Panc1 (cell line): ENCODE results near the gene NUMBL. TPM values are rescaled to one million over a fixed set of nuclear protein-coding genes. Genes with fewer than 3 reads are reported as not detected.
"Not testable (repeated sequence)": the region's sequence is repeated elsewhere in the genome, so short reads cannot be mapped to it uniquely, and the experiment has no call there.

Experiments used
- ATAC-seq: fragments of 200-7000 bp; cut with Tn5 transposase; 2 replicates; pipeline ENCODE4 v1.9.1; 2020; ENCODE audit warnings: mild to moderate bottlenecking, moderate library complexity
- BruUV-seq: library from RNA; stranded (reverse); fragments of 400-500 nt; replicated peaks from 2 replicates; lab custom pipeline; 2021; lab: Mats Ljungman, UMichigan
- CTCF ChIA-PET: fragments of 300-600 bp; sonication (Branson Sonifier 250); formaldehyde crosslinking; loops from one replicate; lab custom pipeline; 2022; ENCODE audit warnings: antibody characterized with exemption; lab: Charles Lee
- POLR2A ChIA-PET: fragments of 300-600 bp; sonication (Branson Sonifier 250); formaldehyde crosslinking; loops from one replicate; lab custom pipeline; 2022; ENCODE audit warnings: antibody characterized with exemption; lab: Charles Lee
- DNase-seq: peaks from one replicate; pipeline ENCODE4 v3.0.0-alpha.2; 2010; ENCODE audit warnings: low read depth, low spot score
- H3K27ac ChIP-seq: 2 replicates; pipeline ENCODE4 v1.5.1; 2011; ENCODE audit warnings: mild to moderate bottlenecking, low read length, inconsistent platforms
- H3K27me3 ChIP-seq: fragments of 200-500 bp; sonication (Bioruptor generic); 2 replicates; pipeline ENCODE4 v1.6.0; 2014; ENCODE audit warnings: low read length, inconsistent platforms; ENCODE audit not compliant: control insufficient read depth, insufficient read depth
- H3K36me3 ChIP-seq: fragments of 200-500 bp; sonication (Bioruptor generic); 2 replicates; pipeline ENCODE4 v1.5.1; 2014; ENCODE audit warnings: inconsistent platforms, mild to moderate bottlenecking, low read length, moderate library complexity; ENCODE audit not compliant: control insufficient read depth, insufficient read depth
- H3K4me1 ChIP-seq: 2 replicates; pipeline ENCODE4 v1.5.1; 2011; ENCODE audit warnings: inconsistent platforms, mild to moderate bottlenecking, low read length, moderate library complexity; ENCODE audit not compliant: control insufficient read depth, insufficient read depth
- H3K4me3 ChIP-seq, 2 experiments: 2 replicates each; pipeline ENCODE4 v1.5.1; 2011 to 2012; ENCODE audit warnings: low read depth in 2 of 2, low read length in 2 of 2, mild to moderate bottlenecking in 2 of 2, inconsistent platforms in 1 of 2, moderate library complexity in 1 of 2
- H3K9me3 ChIP-seq: fragments of 200-500 bp; sonication (Bioruptor generic); 2 replicates; pipeline ENCODE4 v1.5.1; 2014; ENCODE audit warnings: low read depth, mild to moderate bottlenecking, inconsistent platforms, low read length, moderate library complexity; ENCODE audit not compliant: control insufficient read depth, insufficient read depth
- POLR2AphosphoS5 ChIP-seq: IDR thresholded peaks from 2 replicates; pipeline ENCODE4 v1.6.1; 2012; ENCODE audit warnings: mild to moderate bottlenecking, low read depth, low read length, moderate library complexity
- REST ChIP-seq, 2 experiments: IDR thresholded peaks; 2 replicates each; pipeline ENCODE4 v1.6.1; 2011 to 2012; ENCODE audit warnings: low read depth in 2 of 2, control low read depth in 1 of 2, low read length in 1 of 2, mild to moderate bottlenecking in 1 of 2, moderate library complexity in 1 of 2; ENCODE audit not compliant: insufficient read depth in 1 of 2
- SIN3A ChIP-seq: IDR thresholded peaks from 2 replicates; pipeline ENCODE4 v1.6.1; 2012; ENCODE audit warnings: low read depth, mild to moderate bottlenecking, low read length, moderate library complexity, borderline replicate concordance; ENCODE audit not compliant: insufficient read depth
- TCF7L2 ChIP-seq: IDR thresholded peaks from 2 replicates; pipeline ENCODE4 v1.6.1; 2011; ENCODE audit warnings: mild to moderate bottlenecking, low read depth, low read length, inconsistent platforms
- in situ Hi-C: cut with HindIII; loops from 2 replicates; pipeline ENCODE4 v1.10.0; 2016; ENCODE audit warnings: low sequenced_read_pairs, low pct_unique_long_range_greater_than_20kb
- intact Hi-C: fragments of 100-400 bp; cut with micrococcal nuclease; formaldehyde crosslinking; loops from one replicate; pipeline ENCODE4 v1.10.0; 2022; ENCODE audit not compliant: unreplicated experiment
- total RNA-seq: library from RNA; stranded (reverse); gene quantifications from one replicate; pipeline ENCODE4 v1.2.1, GENCODE V29; 2021; ENCODE audit not compliant: unreplicated experiment
- TF ChIP-seq, protein P1 (sequence below): fragments of 450-650 bp; IDR thresholded peaks from 2 replicates; pipeline ENCODE4 v1.5.1; 2017; ENCODE audit warnings: mild to moderate bottlenecking

Gene NUMBL
- total RNA-seq, 1 experiment from 2014 or later, result 27.6 TPM

GRCh38 chr19:40626918-40627317 lies 63.5 kb downstream of the NUMBL start:
- Histone ChIP-seq H3K27ac (no peak overlapping the region), H3K36me3 (no peaks in the 10 kb centered on the region), H3K4me3 (no peak overlapping the region), H3K27me3 (no peaks in the 10 kb centered on the region), H3K9me3 (no peaks in the 10 kb centered on the region), H3K4me1 (no peaks in the 10 kb centered on the region)
- ChIA-PET POLR2A (no interaction called here), CTCF (no interaction called here)
- no peak for TF ChIP-seq POLR2AphosphoS5
- TF ChIP-seq TCF7L2, result no peak
- no peak for TF ChIP-seq REST (IDR thresholded peaks at IDR 0.05; ENCODE audit: insufficient read depth in 1 of 2, low read depth in 2 of 2, low read length in 1 of 2)
- TF ChIP-seq, protein P1, sequence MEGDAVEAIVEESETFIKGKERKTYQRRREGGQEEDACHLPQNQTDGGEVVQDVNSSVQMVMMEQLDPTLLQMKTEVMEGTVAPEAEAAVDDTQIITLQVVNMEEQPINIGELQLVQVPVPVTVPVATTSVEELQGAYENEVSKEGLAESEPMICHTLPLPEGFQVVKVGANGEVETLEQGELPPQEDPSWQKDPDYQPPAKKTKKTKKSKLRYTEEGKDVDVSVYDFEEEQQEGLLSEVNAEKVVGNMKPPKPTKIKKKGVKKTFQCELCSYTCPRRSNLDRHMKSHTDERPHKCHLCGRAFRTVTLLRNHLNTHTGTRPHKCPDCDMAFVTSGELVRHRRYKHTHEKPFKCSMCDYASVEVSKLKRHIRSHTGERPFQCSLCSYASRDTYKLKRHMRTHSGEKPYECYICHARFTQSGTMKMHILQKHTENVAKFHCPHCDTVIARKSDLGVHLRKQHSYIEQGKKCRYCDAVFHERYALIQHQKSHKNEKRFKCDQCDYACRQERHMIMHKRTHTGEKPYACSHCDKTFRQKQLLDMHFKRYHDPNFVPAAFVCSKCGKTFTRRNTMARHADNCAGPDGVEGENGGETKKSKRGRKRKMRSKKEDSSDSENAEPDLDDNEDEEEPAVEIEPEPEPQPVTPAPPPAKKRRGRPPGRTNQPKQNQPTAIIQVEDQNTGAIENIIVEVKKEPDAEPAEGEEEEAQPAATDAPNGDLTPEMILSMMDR, result no peak
- TF ChIP-seq SIN3A, result no peak
- intact Hi-C loops (no loop called here), in situ Hi-C loops (no loop called here)
- DNase-seq (no peak), ATAC-seq (no peak)
- no TSS peak for BruUV-seq

GRCh38 chr19:40625406-40626120 lies 64.9 kb downstream of the NUMBL start:
- Histone ChIP-seq H3K27ac (no peak overlapping the region), H3K4me3 (no peak overlapping the region), H3K9me3 (no peaks in the 10 kb centered on the region), H3K4me1 (no peaks in the 10 kb centered on the region), H3K36me3 (no peaks in the 10 kb centered on the region), H3K27me3 (no peaks in the 10 kb centered on the region)
- DNase-seq, result no peak
- TF ChIP-seq, protein P1, result no peak
- ATAC-seq, result no peak
- CTCF ChIA-PET, result no interaction called here
- intact Hi-C loops, result no loop called here
- no TSS peak for BruUV-seq
- in situ Hi-C loops, result no loop called here
- POLR2A ChIA-PET, result no interaction called here

DNA sequence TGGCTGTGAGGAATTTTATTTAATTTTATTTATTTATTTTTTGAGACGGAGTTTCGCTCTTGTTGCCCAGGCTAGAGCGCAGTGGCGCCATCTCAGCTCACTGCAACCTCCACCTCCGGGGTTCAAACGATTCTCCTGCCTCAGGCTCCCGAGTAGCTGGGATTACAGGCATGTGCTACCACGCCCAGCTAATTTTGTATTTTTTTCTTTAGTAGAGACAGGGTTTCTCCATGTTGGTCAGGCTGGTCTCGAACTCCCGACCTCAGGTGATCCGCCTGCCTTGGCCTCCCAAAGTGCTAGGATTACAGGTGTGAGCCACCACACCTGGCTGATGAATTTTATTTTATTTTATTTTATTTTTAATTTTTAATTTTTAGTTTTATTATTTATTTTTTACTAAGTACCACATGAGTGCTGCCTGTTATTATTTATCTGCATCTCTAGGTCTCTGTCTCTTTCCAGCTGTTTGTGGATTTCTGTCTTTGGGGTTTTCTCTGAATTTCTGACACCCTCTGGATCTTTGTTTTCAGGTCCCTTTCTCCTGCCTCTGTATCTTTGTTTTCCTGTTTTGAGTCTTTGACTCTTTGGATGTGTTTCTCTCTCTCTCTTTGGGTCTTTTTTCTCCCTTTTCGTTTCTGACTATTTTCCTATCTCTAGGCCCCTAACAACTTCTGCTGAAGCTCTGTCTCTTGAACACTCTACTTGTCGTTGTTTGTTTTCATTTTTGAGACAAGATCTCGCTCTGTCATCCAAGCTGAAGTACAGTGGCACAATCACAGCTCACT lies 65.9 kb downstream of the NUMBL start:
- intact Hi-C loops, H3K36me3 ChIP-seq, H3K4me3 ChIP-seq, H3K9me3 ChIP-seq, ATAC-seq, H3K4me1 ChIP-seq, H3K27ac ChIP-seq, H3K27me3 ChIP-seq, in situ Hi-C loops, POLR2A ChIA-PET, DNase-seq, BruUV-seq: not testable (repeated sequence)
- CTCF ChIA-PET, result interaction anchor here (0.7 kb wide), 1 partner anchor 132 kb away, joined by 3 read pairs; no protein-coding TSS in a partner anchor
